Natural killer cell (primary cell): ENCODE data around the gene AGAP2. TPM values are rescaled to one million over a fixed set of nuclear protein-coding genes. Genes with fewer than 3 reads are reported as not detected.

ENCODE experiments used
- ATAC-seq, 3 donors: fragments of 150-1000 bp in 2 of 3; fragments of 200-7000 bp in 1 of 3; cut with Tn5 transposase; 1 replicate in 1 of 3; 2 replicates in 2 of 3; pipeline ENCODE4 v1.10.0; 2021; ENCODE audit warnings: mild to moderate bottlenecking in 2 of 3, moderate library complexity in 2 of 3
- DNase-seq, 2 donors: peaks; one replicate each; pipeline versions ENCODE4 v3.0.0 to v3.0.0-alpha.2; 2013 to 2021; ENCODE audit warnings: mixed read lengths in 1 of 2
- H3K27ac ChIP-seq: one replicate; pipeline ENCODE4 v1.5.1; 2013; ENCODE audit warnings: mild to moderate bottlenecking, low read length
- H3K27me3 ChIP-seq: one replicate; pipeline ENCODE4 v1.6.1; 2013; ENCODE audit warnings: low read length; ENCODE audit not compliant: control insufficient read depth, insufficient read depth
- H3K36me3 ChIP-seq: one replicate; pipeline ENCODE4 v1.6.1; 2013; ENCODE audit warnings: low read length; ENCODE audit not compliant: control insufficient read depth, insufficient read depth
- H3K4me1 ChIP-seq: one replicate; pipeline ENCODE4 v1.6.1; 2013; ENCODE audit warnings: low read length; ENCODE audit not compliant: control insufficient read depth, insufficient read depth
- H3K4me3 ChIP-seq: one replicate; pipeline ENCODE4 v1.5.1; 2013; ENCODE audit warnings: low read length
- H3K9me3 ChIP-seq: one replicate; pipeline ENCODE4 v1.6.1; 2013; ENCODE audit warnings: low read length; ENCODE audit not compliant: control insufficient read depth, insufficient read depth
- H3K27ac Mint-ChIP-seq, 2 donors: one replicate each; pipeline ENCODE4 v1.8.0; 2022; ENCODE audit warnings: mild to moderate bottlenecking in 2 of 2, mixed read lengths in 2 of 2, moderate library complexity in 1 of 2
- H3K27me3 Mint-ChIP-seq, 2 donors: one replicate each; pipeline ENCODE4 v1.8.0; 2022; ENCODE audit warnings: low read depth in 2 of 2, mixed read lengths in 2 of 2
- H3K36me3 Mint-ChIP-seq: one replicate; pipeline ENCODE4 v1.8.0; 2022; ENCODE audit warnings: mixed read lengths
- H3K4me1 Mint-ChIP-seq, 2 donors: one replicate each; pipeline ENCODE4 v1.8.0; 2022; ENCODE audit warnings: mixed read lengths in 2 of 2
- H3K4me3 Mint-ChIP-seq: one replicate; pipeline ENCODE4 v1.8.0; 2022; ENCODE audit warnings: mild to moderate bottlenecking, moderate library complexity, mixed read lengths
- H3K9me3 Mint-ChIP-seq, 2 donors: one replicate each; pipeline ENCODE4 v1.8.0; 2022; ENCODE audit warnings: mixed read lengths in 2 of 2
- WGBS: methylation state at CpG from one replicate; pipeline ENCODE4 v1.1.7; 2013; ENCODE audit warnings: missing lambda C conversion rate; ENCODE audit not compliant: insufficient coverage; 5-methylcytosine and 5-hydroxymethylcytosine counted together
- intact Hi-C: fragments of 100-400 bp; cut with micrococcal nuclease; formaldehyde crosslinking; loops from one replicate; pipeline ENCODE4 v1.14.2; 2022
- total RNA-seq, 4 donors: library from RNA; stranded (reverse); fragments of 120-200 nt in 1 of 4; gene quantifications; one replicate each; pipeline versions ENCODE4 v1.2.3 to v1.2.4, GENCODE V29; 2013 to 2022
- TF ChIP-seq, protein P1 (sequence below): fragments of 200-600 bp; IDR thresholded peaks from one replicate; pipeline ENCODE4 v1.8.0; 2022; ENCODE audit warnings: antibody characterized with exemption

AGAP2 gene
- total RNA-seq, 3 donors from 2014 or later (not counting 1 experiment from before 2014, with no cell fraction given), result 54.1 to 63.5 (median 54.8) TPM

DNA sequence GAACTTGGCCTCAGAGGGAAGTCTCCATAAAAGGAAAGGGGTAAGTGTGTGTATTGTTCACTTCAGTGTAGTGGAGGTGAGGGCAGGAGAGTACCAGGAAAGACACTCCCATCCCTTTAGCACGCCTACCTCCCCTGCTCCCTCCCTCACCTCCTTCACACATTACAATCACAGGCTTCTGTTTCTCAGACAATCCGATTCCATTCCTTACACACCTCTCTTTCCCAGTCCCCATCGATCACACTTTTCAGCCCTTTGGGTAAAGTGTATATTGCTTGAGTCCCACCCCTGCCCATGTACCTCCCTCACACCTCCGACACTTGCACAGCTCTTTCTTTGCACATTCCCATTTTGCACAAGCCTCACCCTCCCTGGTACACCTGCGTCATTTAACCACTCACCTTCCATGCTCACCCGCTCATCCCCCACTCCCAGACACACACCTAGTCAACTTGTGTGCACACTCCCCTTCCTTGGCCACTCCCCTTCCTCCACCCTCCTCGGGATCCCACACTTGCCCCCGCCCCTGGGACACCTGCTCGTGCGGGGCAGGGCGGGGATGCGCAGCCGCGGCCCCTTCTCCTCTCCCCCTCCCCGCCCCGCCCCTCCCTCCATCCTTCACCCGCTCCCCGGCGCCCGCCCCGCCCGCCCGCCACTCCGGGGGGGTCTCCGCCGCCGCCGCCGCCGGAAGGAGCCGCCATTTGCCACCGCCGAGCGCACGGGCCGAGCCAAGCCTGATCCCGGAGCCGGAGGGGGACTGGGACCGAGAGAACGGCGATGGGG lies 16.1 kb upstream of the AGAP2 start, which contains the start of gene MARCHF9:
MARCHF9 (plus strand) TSS at position 693 of the 783 bp plus-strand sequence. CDS start 426 bp downstream, outside the sequence.
- peak within 1 kb of the TSS; percentile 91 to 92 for H3K27ac Mint-ChIP-seq
- H3K27me3 Mint-ChIP-seq, result no peaks in the 10 kb centered on the region
- Histone ChIP-seq H3K4me1 (peaks cover 44% of the 10 kb centered on the region), H3K4me3 (peak within 1 kb of the TSS; percentile 50), H3K36me3 (peaks cover 12% of the 10 kb centered on the region), H3K27ac (peak within 1 kb of the TSS; percentile 85), H3K9me3 (no peaks in the 10 kb centered on the region), H3K27me3 (no peaks in the 10 kb centered on the region)
- H3K4me3 Mint-ChIP-seq, result peak within 1 kb of the TSS; percentile 97
- no peaks in the 10 kb centered on the region for H3K36me3 Mint-ChIP-seq
- peak; percentile 48 to 92 for DNase-seq
- TF ChIP-seq, protein P1, sequence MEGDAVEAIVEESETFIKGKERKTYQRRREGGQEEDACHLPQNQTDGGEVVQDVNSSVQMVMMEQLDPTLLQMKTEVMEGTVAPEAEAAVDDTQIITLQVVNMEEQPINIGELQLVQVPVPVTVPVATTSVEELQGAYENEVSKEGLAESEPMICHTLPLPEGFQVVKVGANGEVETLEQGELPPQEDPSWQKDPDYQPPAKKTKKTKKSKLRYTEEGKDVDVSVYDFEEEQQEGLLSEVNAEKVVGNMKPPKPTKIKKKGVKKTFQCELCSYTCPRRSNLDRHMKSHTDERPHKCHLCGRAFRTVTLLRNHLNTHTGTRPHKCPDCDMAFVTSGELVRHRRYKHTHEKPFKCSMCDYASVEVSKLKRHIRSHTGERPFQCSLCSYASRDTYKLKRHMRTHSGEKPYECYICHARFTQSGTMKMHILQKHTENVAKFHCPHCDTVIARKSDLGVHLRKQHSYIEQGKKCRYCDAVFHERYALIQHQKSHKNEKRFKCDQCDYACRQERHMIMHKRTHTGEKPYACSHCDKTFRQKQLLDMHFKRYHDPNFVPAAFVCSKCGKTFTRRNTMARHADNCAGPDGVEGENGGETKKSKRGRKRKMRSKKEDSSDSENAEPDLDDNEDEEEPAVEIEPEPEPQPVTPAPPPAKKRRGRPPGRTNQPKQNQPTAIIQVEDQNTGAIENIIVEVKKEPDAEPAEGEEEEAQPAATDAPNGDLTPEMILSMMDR, result no peak
- WGBS, result under 1% methylated on average over 36 of the region's 41 CpGs
- peak in 1 of 3 donors; percentile 9 for ATAC-seq
- no peaks in the 10 kb centered on the region for H3K9me3 Mint-ChIP-seq
- H3K4me1 Mint-ChIP-seq, result peaks cover 49 to 59% of the 10 kb centered on the region in 2 donors
- intact Hi-C loops, result no loop called here

DNA sequence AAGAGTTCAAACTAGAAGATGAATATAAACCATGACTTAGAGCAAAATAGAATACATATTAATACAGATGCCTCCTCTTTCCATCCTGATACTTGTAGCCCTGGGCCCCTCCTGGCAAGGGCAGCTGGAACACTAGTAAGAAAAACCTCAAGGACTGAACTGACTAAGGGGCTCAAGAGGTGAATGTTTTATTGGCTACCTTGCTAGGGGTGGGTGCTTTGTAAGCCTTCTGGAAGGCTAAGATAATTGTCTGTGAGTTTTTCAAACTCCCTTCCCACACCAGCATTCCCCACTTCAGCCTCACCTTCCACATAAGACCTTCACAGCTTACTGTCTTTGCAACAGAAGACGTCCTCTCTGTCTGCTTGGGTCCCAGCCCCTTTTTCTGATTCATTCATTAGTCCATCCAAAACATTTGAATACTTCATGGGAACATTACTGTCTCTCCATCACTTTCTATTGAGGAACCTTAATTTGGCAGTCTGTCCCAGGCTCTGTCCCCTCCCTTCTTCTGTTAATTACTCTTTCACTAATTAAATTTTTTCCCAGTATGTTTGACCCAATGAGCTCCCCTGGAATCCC lies 15.3 kb upstream of the AGAP2 start:
- no peak for ATAC-seq
- 38% methylated on average over 1 of the region's 1 CpG for WGBS
- Mint-ChIP-seq H3K27ac (peak overlapping the region; percentile 91 to 92), H3K36me3 (no peaks in the 10 kb centered on the region), H3K9me3 (no peaks in the 10 kb centered on the region), H3K4me3 (peak overlapping the region; percentile 97), H3K27me3 (no peaks in the 10 kb centered on the region), H3K4me1 (peaks cover 46 to 55% of the 10 kb centered on the region in 2 donors)
- Histone ChIP-seq H3K27ac (peak overlapping the region; percentile 85), H3K4me1 (peaks cover 44% of the 10 kb centered on the region), H3K27me3 (no peaks in the 10 kb centered on the region), H3K36me3 (peaks cover 15% of the 10 kb centered on the region), H3K4me3 (no peak overlapping the region), H3K9me3 (no peaks in the 10 kb centered on the region)
- TF ChIP-seq, protein P1, result no peak
- intact Hi-C loops, result no loop called here
- no peak for DNase-seq

DNA sequence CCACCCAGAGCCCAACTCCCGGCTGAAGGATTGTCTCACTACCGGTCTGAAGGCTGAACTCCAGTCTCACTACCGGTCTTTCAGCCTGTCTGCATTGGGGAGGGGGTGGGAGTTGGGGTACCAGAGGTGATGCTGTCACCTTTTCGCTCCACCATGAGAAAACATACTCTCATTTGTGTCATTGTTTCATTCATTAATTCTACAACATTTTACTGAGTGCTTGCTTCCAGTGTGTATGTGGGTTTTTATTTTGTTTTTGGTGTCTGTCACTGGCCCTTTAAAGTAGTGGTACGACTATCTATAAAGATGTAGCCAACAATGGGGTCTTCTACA lies 14.1 kb upstream of the AGAP2 start:
- 0% methylated on average over 4 of the region's 5 CpGs for WGBS
- Mint-ChIP-seq H3K4me1 (peaks cover 46 to 51% of the 10 kb centered on the region in 2 donors), H3K9me3 (no peaks in the 10 kb centered on the region), H3K4me3 (peak overlapping the region; percentile 89), H3K27me3 (no peaks in the 10 kb centered on the region), H3K36me3 (no peaks in the 10 kb centered on the region), H3K27ac (peak overlapping the region; percentile 91 to 92)
- DNase-seq (no peak), ATAC-seq (no peak)
- Histone ChIP-seq H3K36me3 (peaks cover 11% of the 10 kb centered on the region), H3K9me3 (no peaks in the 10 kb centered on the region), H3K27me3 (no peaks in the 10 kb centered on the region), H3K27ac (peak overlapping the region; percentile 85), H3K4me1 (peaks cover 44% of the 10 kb centered on the region), H3K4me3 (no peak overlapping the region)
- TF ChIP-seq, protein P1, result no peak
- intact Hi-C loops, result loop anchor here (1.0 kb wide), 3 partner anchors 8 to 232 kb away; partner anchors contain the start of genes DDIT3 and TSFM
